Measurements from ENCODE around the gene SCLY.

Gene SCLY

DNA sequence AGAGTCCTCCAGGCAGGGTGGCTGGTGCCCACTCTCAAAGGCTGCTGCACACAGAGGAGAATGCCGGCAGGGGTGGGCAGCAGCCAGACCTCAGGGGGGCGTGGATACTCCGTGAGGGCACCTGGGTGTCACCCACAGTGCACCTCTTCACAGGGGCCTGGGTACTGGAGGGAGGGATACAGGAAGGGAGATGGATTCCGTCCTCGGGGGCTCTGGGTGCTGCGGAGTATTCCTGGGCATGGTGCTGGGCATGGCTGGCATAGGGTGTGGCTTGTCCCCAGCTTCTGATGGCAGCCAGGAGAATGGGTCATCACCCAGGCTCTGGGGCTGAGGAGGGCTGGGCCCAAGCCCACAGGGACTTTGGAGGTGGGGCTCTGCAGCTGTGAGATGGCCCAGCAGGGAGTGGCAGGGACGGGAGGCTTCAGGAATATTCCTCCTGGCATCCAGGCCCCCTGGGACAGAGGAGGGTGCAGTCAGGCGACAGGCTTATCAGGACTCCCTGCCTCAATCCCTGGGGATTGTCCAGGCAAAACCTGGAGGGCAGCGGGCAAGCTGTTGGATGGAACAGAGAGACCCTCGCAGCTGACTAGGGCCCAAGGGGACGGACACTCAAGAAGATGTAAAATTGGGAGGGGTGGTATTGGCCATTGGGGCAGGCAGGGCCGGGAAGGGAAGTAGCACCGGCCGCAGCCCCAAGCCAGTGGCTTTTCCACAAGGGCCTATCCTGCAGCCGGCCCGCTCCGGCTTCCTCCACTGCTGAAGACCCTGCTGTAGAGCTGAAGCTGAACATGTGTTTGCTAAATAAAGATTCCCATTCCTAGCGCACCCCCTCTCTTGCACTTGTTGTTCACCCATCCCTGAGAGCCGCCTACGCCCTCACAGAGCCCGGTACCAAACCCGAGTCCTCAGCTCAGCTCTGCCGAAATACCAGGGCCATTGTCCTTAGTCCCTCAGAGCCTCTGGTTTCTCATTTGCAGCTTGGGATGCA is 72.0 kb downstream of the SCLY start:
- Histone ChIP-seq H3K4me1 (ENCODE audit: control insufficient read depth in 1 of 2, insufficient read depth in 2 of 2, low read length in 2 of 2) (no peaks in the 10 kb centered on the region), H3K27ac (ENCODE audit: low read depth, low read length) (no peak overlapping the region), H3K9ac (ENCODE audit: low read depth in 1 of 2, low read length in 2 of 2) (no peak overlapping the region), H3K27me3 (ENCODE audit: control insufficient read depth in 1 of 2, insufficient read depth in 2 of 2, low read length in 2 of 2) (no peaks in the 10 kb centered on the region), H3K9me3 (ENCODE audit: control insufficient read depth in 1 of 2, low read length in 2 of 2) (no peaks in the 10 kb centered on the region), H3K4me3 (ENCODE audit: low read depth in 1 of 2, low read length in 2 of 2) (no peak overlapping the region), H3K36me3 (ENCODE audit: control insufficient read depth in 1 of 2, insufficient read depth in 2 of 2, low read length in 2 of 2) (no peaks in the 10 kb centered on the region)

DNA sequence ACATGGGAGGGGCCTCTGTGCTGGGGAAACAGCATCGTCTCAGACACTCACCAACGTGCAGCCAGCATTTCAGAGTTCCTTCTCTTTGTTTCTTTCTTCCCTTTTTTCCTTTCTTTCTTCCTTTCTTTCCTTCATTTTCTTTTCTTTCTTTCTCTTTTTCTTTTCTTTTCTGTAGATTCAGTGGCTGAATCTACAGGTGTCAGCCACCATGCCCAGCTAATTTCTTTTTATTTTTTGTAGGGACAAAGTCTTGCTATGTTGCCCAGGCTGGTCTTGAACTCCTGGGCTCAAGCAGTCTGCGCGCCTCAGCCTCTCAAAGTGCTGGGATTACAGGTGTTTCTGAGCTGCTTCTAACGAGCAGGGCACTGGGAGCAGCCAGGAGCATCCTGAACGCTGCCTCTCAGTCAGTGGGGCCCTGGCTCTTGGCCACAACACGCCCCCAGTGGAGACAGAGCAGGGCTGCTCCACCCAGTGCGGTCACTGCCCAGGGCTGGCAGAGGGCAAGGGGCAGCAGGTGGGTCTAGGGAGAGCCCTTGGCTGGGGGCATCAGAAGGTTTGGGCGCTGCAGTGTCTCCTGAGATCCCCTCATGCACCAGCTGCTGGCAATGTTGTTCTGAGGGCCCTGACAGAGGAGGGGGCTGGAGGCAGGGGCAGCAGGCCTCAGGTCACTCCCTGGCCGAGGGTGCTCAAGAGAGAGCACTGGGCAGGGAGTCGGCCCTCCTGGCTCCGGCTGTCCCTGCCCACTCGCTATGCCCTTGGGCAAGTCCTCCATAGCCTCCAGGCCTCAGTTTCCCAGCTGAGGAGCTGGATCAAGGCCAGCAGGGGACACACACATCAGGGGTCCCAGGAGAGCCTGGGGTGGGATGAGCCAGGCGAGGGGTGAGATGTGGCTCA is 72.9 kb downstream of the SCLY start:
- Histone ChIP-seq H3K36me3 (ENCODE audit: control insufficient read depth in 1 of 2, insufficient read depth in 2 of 2, low read length in 2 of 2) (no peaks in the 10 kb centered on the region), H3K4me1 (ENCODE audit: control insufficient read depth in 1 of 2, insufficient read depth in 2 of 2, low read length in 2 of 2) (no peaks in the 10 kb centered on the region), H3K4me3 (ENCODE audit: low read depth in 1 of 2, low read length in 2 of 2) (no peak overlapping the region), H3K9me3 (ENCODE audit: control insufficient read depth in 1 of 2, low read length in 2 of 2) (no peaks in the 10 kb centered on the region), H3K27ac (ENCODE audit: low read depth, low read length) (no peak overlapping the region), H3K9ac (ENCODE audit: low read depth in 1 of 2, low read length in 2 of 2) (no peak overlapping the region), H3K27me3 (ENCODE audit: control insufficient read depth in 1 of 2, insufficient read depth in 2 of 2, low read length in 2 of 2) (no peaks in the 10 kb centered on the region)

DNA sequence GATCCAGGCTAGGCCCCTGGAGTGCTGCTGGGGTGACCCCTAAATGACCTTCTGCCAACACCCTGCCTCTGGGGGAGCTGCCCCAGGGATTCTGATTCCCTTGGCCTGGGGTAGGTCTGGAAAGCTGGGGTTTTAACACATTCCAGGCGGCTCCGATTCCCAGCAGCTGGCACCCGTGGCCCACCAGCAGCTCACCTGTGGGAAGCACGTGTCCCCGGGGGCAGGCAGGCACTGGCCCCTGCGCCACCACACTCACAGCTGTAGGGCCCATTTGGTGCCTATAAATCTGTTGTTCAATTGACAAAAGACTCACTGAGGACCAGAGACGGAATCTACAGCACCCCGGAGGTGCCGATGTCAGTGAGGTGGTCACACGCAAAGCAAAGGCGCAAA is 73.6 kb downstream of the SCLY start:
- H3K4me3 ChIP-seq (ENCODE audit: low read depth in 1 of 2, low read length in 2 of 2) = no peak overlapping the region
- no peaks in the 10 kb centered on the region for H3K27me3 ChIP-seq (ENCODE audit: control insufficient read depth in 1 of 2, insufficient read depth in 2 of 2, low read length in 2 of 2)
- no peaks in the 10 kb centered on the region for H3K36me3 ChIP-seq (ENCODE audit: control insufficient read depth in 1 of 2, insufficient read depth in 2 of 2, low read length in 2 of 2)
- peaks cover 0 to 1% of the 10 kb centered on the region in 2 donors for H3K4me1 ChIP-seq (ENCODE audit: control insufficient read depth in 1 of 2, insufficient read depth in 2 of 2, low read length in 2 of 2)
- no peak overlapping the region for H3K9ac ChIP-seq (ENCODE audit: low read depth in 1 of 2, low read length in 2 of 2)
- no peak overlapping the region for H3K27ac ChIP-seq (ENCODE audit: low read depth, low read length)
- H3K9me3 ChIP-seq (ENCODE audit: control insufficient read depth in 1 of 2, low read length in 2 of 2) = no peaks in the 10 kb centered on the region

DNA sequence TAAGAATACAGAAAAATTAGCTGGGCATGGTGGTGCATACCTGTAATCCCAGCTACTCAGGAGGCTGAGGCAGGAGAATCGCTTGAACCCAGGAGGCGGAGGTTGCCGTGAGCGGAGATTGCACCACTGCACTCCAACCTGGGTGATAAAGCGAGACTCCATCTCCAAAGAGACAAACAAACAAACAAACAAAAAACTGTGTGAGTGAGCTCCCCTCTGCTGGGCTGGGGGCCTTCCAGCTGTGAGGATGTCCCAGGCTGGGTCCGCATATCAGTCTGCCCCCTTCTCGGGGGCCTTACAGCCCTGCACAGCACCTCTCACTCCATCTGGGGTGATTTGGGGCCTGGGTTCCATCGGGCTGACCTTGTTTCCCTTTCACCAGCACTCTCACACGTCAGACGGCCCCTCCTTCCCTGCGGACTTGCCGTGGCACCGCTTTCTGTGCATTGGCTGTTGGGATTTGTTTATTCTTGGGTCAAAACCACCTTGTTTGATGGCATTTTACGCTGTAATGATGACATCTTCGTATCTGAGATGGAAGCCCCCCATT is 74.9 kb downstream of the SCLY start:
- no peak overlapping the region for H3K27ac ChIP-seq (ENCODE audit: low read depth, low read length)
- H3K9me3 ChIP-seq (ENCODE audit: control insufficient read depth in 1 of 2, low read length in 2 of 2) = no peaks in the 10 kb centered on the region
- no peaks in the 10 kb centered on the region for H3K27me3 ChIP-seq (ENCODE audit: control insufficient read depth in 1 of 2, insufficient read depth in 2 of 2, low read length in 2 of 2)
- no peaks in the 10 kb centered on the region for H3K36me3 ChIP-seq (ENCODE audit: control insufficient read depth in 1 of 2, insufficient read depth in 2 of 2, low read length in 2 of 2)
- H3K4me1 ChIP-seq (ENCODE audit: control insufficient read depth in 1 of 2, insufficient read depth in 2 of 2, low read length in 2 of 2) = peaks cover 0 to 7% of the 10 kb centered on the region in 2 donors
- H3K9ac ChIP-seq (ENCODE audit: low read depth in 1 of 2, low read length in 2 of 2) = no peak overlapping the region
- H3K4me3 ChIP-seq (ENCODE audit: low read depth in 1 of 2, low read length in 2 of 2) = no peak overlapping the region

DNA sequence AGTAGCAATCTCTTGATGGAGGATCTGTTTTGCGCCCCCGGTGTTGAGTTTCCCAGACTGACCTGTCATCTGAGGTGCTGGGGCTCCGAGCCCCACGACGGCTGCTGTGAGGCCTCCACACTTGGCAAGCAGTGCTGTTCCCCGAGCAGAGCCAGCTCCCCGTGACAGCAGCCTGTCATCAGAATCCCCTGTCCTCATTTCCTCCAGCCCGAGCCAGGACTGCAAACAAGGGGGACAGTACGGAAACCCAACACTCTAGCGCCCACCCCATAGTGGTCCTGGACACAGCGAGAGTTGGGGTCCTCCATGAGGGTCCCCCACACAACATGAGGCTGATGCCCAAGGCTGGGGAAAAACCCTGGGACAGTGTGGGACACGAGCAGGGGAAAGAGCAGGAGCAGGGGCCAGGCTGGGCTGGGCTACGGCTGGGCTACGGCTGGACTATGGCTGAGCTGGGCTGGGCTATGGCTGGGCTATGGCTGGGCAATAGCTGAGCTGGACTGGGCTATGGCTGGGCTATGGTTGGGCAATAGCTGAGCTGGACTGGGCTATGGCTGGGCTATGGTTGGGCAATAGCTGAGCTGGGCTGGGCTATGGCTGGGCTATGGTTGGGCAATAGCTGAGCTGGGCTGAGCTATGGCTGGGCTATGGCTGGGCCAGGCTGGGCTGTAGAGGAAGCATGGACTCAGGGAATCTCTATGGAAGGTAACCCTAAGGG is 76.2 kb downstream of the SCLY start:
- no peak overlapping the region for H3K27ac ChIP-seq (ENCODE audit: low read depth, low read length)
- H3K36me3 ChIP-seq (ENCODE audit: control insufficient read depth in 1 of 2, insufficient read depth in 2 of 2, low read length in 2 of 2) = no peaks in the 10 kb centered on the region
- H3K9me3 ChIP-seq (ENCODE audit: control insufficient read depth in 1 of 2, low read length in 2 of 2) = no peaks in the 10 kb centered on the region
- H3K4me1 ChIP-seq (ENCODE audit: control insufficient read depth in 1 of 2, insufficient read depth in 2 of 2, low read length in 2 of 2) = peaks cover 7 to 20% of the 10 kb centered on the region in 2 donors
- no peaks in the 10 kb centered on the region for H3K27me3 ChIP-seq (ENCODE audit: control insufficient read depth in 1 of 2, insufficient read depth in 2 of 2, low read length in 2 of 2)
- no peak overlapping the region for H3K9ac ChIP-seq (ENCODE audit: low read depth in 1 of 2, low read length in 2 of 2)
- no peak overlapping the region for H3K4me3 ChIP-seq (ENCODE audit: low read depth in 1 of 2, low read length in 2 of 2)

DNA sequence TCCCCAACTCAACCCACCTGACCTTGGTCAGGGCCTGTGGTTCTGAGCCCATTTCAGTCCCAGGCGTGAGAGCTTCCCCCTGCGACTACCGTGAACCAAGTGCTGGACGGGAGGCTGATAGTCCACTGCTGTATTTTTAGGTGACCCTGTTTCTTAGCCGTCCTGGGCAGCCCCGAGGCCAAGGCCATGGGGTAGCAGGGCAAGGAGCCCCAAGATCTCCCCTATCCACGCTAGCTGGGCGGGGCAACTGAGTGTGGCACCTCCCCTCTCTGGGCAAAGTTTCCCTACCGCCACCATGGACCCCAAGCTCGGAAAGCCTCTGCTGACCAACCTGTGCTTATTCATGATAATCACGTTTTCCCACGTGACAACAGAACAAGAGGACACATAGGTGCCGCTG is 77.1 kb downstream of the SCLY start:
- H3K4me3 ChIP-seq (ENCODE audit: low read depth in 1 of 2, low read length in 2 of 2) = no peak overlapping the region
- H3K27me3 ChIP-seq (ENCODE audit: control insufficient read depth in 1 of 2, insufficient read depth in 2 of 2, low read length in 2 of 2) = no peaks in the 10 kb centered on the region
- H3K9me3 ChIP-seq (ENCODE audit: control insufficient read depth in 1 of 2, low read length in 2 of 2) = no peaks in the 10 kb centered on the region
- H3K36me3 ChIP-seq (ENCODE audit: control insufficient read depth in 1 of 2, insufficient read depth in 2 of 2, low read length in 2 of 2) = no peaks in the 10 kb centered on the region
- peaks cover 15 to 29% of the 10 kb centered on the region in 2 donors for H3K4me1 ChIP-seq (ENCODE audit: control insufficient read depth in 1 of 2, insufficient read depth in 2 of 2, low read length in 2 of 2)
- H3K9ac ChIP-seq (ENCODE audit: low read depth in 1 of 2, low read length in 2 of 2) = no peak overlapping the region
- H3K27ac ChIP-seq (ENCODE audit: low read depth, low read length) = no peak overlapping the region

DNA sequence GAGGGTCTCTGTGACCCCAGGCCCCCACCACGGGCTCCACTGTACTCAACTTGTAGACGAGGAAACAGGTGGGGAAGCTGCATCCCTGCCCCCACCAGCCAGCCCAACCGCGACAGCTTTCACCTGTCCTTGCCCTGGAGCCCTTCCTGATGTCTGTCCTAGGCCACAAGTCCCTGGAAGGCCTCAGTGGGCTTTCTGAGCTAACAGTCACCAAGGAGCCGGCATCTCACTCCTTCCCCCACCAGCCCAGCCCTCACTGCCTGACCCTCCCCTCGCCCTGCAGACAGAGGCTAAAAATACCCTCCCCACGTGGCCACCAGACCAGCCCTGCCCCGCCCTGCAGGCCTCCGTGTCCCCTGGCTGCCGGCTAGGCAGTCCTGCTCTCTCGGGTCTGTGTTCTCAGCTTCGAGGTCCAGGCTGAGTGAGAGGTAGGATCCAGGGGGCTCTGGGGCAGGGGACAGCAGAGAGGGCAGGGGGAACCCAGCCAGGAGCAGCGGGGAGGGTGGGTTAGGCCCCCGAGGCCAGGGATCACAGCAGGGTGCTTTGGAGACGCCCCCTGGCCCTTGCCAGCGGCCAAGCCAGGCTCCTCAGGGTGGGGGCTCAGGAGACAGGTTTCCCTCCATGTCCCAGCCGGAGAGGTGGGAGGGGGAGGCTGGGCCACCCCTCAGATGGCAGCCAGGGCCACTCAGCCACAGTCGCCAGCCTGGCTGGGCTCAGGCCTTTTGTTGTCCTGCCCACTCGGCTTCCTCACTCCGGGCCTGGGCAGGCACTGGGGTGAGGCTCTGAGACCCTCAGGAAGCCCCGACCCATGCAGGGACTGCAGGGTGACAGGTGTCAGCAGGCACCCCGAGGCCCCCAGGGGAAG is 77.8 kb downstream of the SCLY start, which contains the start of gene KLHL30:
TSS of gene KLHL30 (plus strand) at position 338 of the 865 bp plus-strand sequence. CDS start 2,087 bp downstream, outside the sequence.
- Histone ChIP-seq H3K36me3 (ENCODE audit: control insufficient read depth in 1 of 2, insufficient read depth in 2 of 2, low read length in 2 of 2) (no peaks in the 10 kb centered on the region), H3K4me3 (ENCODE audit: low read depth in 1 of 2, low read length in 2 of 2) (no peak within 1 kb of the TSS), H3K9ac (ENCODE audit: low read depth in 1 of 2, low read length in 2 of 2) (no peak within 1 kb of the TSS), H3K9me3 (ENCODE audit: control insufficient read depth in 1 of 2, low read length in 2 of 2) (no peaks in the 10 kb centered on the region), H3K27ac (ENCODE audit: low read depth, low read length) (no peak within 1 kb of the TSS), H3K4me1 (ENCODE audit: control insufficient read depth in 1 of 2, insufficient read depth in 2 of 2, low read length in 2 of 2) (peaks cover 17 to 34% of the 10 kb centered on the region in 2 donors), H3K27me3 (ENCODE audit: control insufficient read depth in 1 of 2, insufficient read depth in 2 of 2, low read length in 2 of 2) (no peaks in the 10 kb centered on the region)

DNA sequence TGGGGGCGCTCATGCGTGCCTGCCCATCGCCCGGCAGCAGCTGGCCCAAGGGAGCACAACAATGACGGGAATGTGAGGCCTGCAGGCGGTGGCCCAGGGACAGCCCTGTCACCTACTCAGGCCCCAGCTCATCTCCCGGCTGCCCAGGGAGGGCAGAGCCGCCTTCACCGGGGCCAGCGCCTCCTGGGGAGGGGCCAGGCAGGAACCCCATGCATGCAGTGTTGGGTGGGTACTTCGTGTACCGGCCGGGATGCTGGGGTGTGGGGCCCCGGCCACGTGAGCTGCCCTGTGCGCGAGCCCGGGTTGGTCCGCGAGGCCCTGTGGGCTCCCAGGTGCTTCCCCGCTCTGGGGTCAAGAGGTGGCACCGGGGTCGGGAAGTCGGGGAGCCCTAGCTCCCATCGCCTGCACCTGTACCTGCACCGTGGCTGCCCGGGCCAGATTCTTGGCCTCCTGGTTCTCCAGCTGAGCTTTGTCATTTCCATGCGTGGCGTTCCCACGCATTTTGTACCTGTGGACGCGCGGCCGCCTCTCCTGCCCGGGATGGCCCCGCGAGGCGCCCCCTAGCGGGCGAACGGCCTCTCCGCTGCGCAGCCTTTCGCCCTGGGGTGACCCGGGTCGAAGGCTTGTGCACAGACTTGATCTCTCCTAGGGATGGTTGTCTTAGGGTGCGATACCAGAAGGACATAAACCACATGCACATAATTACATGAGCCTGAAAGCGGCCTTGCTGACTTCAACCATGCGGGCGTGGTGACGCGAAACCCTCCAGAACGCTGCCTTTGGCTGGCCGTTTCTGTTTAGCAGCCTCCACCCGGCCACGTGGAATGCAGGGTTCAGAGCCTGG is 78.6 kb downstream of the SCLY start:
- H3K9me3 ChIP-seq (ENCODE audit: control insufficient read depth in 1 of 2, low read length in 2 of 2) = no peaks in the 10 kb centered on the region
- no peak overlapping the region for H3K9ac ChIP-seq (ENCODE audit: low read depth in 1 of 2, low read length in 2 of 2)
- H3K27ac ChIP-seq (ENCODE audit: low read depth, low read length) = no peak overlapping the region
- no peak overlapping the region for H3K4me3 ChIP-seq (ENCODE audit: low read depth in 1 of 2, low read length in 2 of 2)
- no peaks in the 10 kb centered on the region for H3K27me3 ChIP-seq (ENCODE audit: control insufficient read depth in 1 of 2, insufficient read depth in 2 of 2, low read length in 2 of 2)
- H3K36me3 ChIP-seq (ENCODE audit: control insufficient read depth in 1 of 2, insufficient read depth in 2 of 2, low read length in 2 of 2) = no peaks in the 10 kb centered on the region
- H3K4me1 ChIP-seq (ENCODE audit: control insufficient read depth in 1 of 2, insufficient read depth in 2 of 2, low read length in 2 of 2) = peaks cover 22 to 38% of the 10 kb centered on the region in 2 donors
